Kidney epithelial cell (primary cell): ENCODE measurements around the gene STUB1. TPM values are rescaled to one million over a fixed set of nuclear protein-coding genes. Genes with fewer than 3 reads are reported as not detected.

Experiments used
- DNase-seq: peaks from one replicate; pipeline ENCODE4 v3.0.0-alpha.2; 2010; ENCODE audit warnings: low read depth
- H3K27me3 ChIP-seq: 2 replicates; pipeline ENCODE4 v1.6.0; 2011; ENCODE audit warnings: low read length; ENCODE audit not compliant: control insufficient read depth, insufficient read depth
- H3K36me3 ChIP-seq: 2 replicates; pipeline ENCODE4 v1.5.1; 2011; ENCODE audit warnings: low read length; ENCODE audit not compliant: control insufficient read depth, insufficient read depth
- H3K4me3 ChIP-seq: 2 replicates; pipeline ENCODE4 v1.5.1; 2011; ENCODE audit warnings: low read depth, mild to moderate bottlenecking, control low read depth, low read length
- total RNA-seq: library from RNA; depleted of rRNA; stranded (reverse); fragments of >200 nt; gene quantifications from 2 replicates; pipeline ENCODE4 v1.2.3, GENCODE V29; 2015
- TF ChIP-seq, protein P1 (sequence below): IDR thresholded peaks from 2 replicates; pipeline ENCODE4 v1.5.1; 2011; ENCODE audit warnings: mild to moderate bottlenecking, moderate library complexity, low read length, control low read depth, inconsistent platforms; ENCODE audit not compliant: insufficient read depth, poor library complexity, severe bottlenecking

The STUB1 gene
- total RNA-seq, 1 donor from 2014 or later: 133 TPM

DNA sequence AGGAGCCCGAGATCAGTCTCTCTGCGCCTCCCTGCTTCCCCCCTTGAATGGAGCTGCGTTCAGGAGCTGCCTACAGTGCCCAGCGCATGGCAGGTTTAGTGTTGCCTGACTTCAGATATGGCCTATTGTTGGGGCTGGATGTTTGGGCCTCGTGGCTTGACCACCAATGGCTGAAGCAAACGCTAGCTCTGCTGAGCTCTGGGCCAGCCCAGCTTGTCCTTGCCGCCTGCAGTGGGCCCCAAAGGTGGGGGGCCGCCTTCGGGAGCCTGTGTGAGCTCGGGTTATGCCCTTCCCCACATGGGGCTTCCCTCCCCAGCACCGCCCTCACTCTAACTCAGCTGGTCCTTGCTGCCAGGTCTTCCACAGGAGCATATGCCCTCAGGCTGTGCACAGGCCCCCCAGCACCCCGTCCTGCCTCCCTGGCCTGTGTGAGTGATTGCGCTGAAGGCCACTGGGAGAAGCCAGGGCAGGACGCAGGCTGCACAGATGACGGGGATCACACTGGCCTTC, 42.1 kb upstream of the STUB1 start:
- DNase-seq: no peak

DNA sequence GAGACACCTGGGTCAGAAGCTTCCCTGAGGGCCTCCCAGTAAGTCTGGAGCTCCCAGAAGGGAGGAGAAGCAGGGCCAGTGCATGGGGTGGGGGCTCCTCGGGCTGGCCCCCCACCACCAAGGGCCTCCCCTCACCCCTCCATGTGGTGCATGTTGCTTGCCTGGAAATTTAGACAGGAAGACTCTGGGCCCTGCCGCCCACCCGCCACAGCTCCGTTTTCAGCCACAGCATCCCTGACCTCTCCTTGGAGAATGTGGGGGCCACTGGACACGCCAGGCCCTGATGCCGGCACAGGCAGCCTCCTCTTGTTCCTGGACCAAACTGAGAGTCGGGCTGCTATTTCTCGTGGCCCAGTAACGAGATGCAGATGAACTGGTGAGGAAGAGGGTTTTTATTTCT, 41.4 kb upstream of the STUB1 start:
- Histone ChIP-seq H3K36me3 (no peaks in the 10 kb centered on the region), H3K27me3 (no peaks in the 10 kb centered on the region), H3K4me3 (no peak overlapping the region)
- no peak for DNase-seq
- TF ChIP-seq, protein P1, sequence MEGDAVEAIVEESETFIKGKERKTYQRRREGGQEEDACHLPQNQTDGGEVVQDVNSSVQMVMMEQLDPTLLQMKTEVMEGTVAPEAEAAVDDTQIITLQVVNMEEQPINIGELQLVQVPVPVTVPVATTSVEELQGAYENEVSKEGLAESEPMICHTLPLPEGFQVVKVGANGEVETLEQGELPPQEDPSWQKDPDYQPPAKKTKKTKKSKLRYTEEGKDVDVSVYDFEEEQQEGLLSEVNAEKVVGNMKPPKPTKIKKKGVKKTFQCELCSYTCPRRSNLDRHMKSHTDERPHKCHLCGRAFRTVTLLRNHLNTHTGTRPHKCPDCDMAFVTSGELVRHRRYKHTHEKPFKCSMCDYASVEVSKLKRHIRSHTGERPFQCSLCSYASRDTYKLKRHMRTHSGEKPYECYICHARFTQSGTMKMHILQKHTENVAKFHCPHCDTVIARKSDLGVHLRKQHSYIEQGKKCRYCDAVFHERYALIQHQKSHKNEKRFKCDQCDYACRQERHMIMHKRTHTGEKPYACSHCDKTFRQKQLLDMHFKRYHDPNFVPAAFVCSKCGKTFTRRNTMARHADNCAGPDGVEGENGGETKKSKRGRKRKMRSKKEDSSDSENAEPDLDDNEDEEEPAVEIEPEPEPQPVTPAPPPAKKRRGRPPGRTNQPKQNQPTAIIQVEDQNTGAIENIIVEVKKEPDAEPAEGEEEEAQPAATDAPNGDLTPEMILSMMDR: no peak

More for the DNA sequence above, 42.1 kb upstream of the STUB1 start:
- TF ChIP-seq, protein P1: no peak
- no peaks in the 10 kb centered on the region for H3K27me3 ChIP-seq
- no peak overlapping the region for H3K4me3 ChIP-seq
- no peaks in the 10 kb centered on the region for H3K36me3 ChIP-seq

DNA sequence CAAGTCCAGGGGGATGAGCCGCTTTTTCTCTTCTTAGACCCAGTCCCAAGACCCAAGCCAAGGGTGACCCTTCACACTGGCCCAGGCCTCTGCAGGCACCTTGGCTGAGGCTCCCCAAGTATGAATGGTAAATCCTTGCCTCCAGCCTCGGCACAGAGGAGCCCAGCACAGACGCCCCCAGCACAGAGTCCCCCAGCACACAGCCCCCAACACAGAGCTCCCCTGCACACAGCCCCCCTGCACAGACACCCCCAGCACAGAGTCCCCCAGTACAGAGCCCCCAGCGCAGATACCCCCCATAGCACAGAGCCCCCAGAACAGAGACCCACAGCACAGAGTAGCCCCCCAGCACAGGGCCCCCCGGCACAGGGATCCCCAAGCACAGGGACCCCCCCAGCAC, 39.6 kb upstream of the STUB1 start:
- no peak overlapping the region for H3K4me3 ChIP-seq
- no peaks in the 10 kb centered on the region for H3K36me3 ChIP-seq
- TF ChIP-seq, protein P1: no peak
- no peaks in the 10 kb centered on the region for H3K27me3 ChIP-seq
- no peak for DNase-seq

DNA sequence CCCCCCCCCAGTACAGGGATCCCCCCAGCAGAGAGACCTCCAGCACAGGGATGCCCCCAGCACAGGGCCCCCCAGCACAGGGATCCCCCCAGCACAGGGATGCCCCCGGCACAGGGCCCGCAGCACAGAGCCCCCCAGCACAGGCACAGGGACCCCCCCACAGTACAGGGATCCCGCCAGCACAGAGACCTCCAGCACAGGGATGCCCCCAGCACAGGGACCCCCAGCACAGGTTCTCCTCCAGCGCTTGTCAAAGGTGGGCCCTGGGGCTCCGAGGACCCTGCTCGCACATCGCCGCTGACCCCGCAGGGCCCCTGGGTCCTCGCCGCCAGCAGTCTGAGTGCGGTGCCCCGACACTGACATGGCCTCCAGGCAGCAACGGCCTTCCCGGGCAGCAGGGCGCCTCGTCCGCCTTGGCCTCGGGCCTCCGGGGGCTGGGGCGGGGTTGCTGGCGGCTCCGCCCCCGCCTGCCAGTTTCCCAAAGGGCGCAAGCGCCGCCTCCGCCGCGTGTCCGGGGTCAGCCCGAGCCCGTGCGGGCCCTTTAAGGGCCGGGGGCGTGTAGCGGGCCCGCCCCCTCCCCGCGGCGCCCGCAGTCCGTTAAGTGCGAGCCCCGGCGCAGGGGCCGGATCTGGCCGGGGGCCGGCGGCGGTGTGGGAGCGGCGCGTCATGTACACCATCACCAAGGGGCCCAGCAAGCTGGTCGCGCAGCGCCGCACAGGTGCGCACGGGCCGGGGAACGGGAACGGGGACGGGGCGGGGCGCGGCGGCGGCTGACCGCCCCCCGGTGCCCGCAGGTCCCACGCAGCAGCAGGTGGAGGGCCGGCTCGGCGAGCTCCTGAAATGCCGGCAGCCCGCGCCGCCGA, 38.7 kb upstream of the STUB1 start, which contains the start of gene MCRIP2:
Gene MCRIP2, plus strand, starts transcription at position 503 of the 863 bp plus-strand sequence. Its CDS starts 164 bp downstream, at position 667.
- no peaks in the 10 kb centered on the region for H3K27me3 ChIP-seq
- TF ChIP-seq, protein P1: no peak
- H3K36me3 ChIP-seq: no peaks in the 10 kb centered on the region
- no peak for DNase-seq
- peak within 1 kb of the TSS; percentile 61 for H3K4me3 ChIP-seq

DNA sequence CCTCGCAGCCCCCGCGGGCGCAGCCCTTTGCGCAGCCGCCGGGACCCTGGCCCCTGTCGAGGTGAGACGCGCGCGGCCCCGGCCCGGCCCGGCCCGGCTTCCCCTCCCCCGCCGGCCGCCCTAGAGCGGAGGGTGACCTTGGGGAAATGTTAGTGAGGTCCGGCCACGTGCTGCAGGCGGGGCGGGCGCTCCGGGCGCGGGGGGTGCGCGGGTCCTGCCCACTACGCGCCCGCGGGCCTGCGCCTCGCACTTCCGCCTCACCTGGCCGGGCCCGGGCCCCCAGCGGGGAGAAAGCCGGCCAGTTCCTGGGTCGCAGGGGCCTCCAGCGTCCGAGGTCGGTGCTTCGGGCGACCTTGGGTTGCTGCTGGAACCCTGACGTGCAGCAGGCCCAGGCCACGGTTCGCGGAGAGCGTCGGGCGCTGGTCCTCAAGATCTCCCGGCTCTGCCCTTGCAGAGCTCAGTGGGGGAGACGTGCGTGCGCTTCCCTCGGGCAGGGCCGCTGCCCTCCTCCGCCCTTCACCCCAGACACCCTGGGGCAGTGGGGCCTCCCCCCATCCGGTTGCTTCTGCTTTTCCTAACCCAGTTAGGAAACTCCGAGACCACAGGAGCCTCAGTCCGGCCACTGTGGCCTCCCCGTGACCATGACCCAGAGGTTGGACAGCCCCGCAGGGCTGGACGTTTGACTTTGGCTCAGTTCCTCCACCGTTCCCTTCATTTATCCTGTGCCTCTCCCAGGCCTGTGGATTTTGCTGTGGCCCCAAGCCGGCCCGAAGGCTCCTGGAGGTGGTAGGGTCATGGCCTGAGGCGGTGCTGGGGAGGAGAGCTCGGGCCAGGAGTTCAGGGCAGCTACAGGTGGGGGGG, 37.8 kb upstream of the STUB1 start:
- DNase-seq: no peak
- H3K36me3 ChIP-seq: no peaks in the 10 kb centered on the region
- TF ChIP-seq, protein P1: no peak
- H3K4me3 ChIP-seq: peak overlapping the region; percentile 61
- H3K27me3 ChIP-seq: no peaks in the 10 kb centered on the region
